Testis (tissue), 2 donors: Measurements from ENCODE around the gene SKAP1.

Source experiments
- POLR2A ChIP-seq: fragments of 450-650 bp; IDR thresholded peaks from one replicate; pipeline ENCODE4 v1.6.1; 2017; ENCODE audit warnings: antibody characterized with exemption, mild to moderate bottlenecking, moderate library complexity
- TF ChIP-seq, protein P1 (sequence below), 3 experiments: fragments of 450-650 bp in 2 of 3; fragments of 200-600 bp in 1 of 3; sonication (generic) in 1 of 3; IDR thresholded peaks; one replicate each; pipeline ENCODE4 v1.5.1; 2016 to 2019; ENCODE audit warnings: antibody characterized with exemption in 3 of 3, mild to moderate bottlenecking in 2 of 3, moderate library complexity in 1 of 3

DNA sequence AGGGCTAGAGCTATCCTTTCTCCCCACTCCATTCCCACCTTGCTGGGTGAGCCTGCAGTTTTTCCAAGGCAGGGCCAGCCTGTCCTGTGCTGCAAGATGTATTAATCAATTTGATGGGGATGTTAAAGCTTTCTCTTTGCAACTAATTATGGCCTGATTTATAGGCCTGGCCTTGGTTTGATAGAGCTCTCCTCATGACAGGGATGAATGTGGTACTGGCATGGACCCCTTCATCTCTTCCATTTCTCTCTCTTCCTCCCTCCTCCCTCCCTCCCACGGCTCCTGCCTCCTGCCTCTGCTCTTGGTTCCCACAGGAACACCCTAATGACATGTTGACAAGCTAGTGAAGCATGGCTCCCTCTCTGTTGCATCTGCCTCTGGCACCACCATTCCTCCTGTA lies 47.2 kb upstream of the SKAP1 start:
- TF ChIP-seq POLR2A: no peak
- TF ChIP-seq, protein P1, sequence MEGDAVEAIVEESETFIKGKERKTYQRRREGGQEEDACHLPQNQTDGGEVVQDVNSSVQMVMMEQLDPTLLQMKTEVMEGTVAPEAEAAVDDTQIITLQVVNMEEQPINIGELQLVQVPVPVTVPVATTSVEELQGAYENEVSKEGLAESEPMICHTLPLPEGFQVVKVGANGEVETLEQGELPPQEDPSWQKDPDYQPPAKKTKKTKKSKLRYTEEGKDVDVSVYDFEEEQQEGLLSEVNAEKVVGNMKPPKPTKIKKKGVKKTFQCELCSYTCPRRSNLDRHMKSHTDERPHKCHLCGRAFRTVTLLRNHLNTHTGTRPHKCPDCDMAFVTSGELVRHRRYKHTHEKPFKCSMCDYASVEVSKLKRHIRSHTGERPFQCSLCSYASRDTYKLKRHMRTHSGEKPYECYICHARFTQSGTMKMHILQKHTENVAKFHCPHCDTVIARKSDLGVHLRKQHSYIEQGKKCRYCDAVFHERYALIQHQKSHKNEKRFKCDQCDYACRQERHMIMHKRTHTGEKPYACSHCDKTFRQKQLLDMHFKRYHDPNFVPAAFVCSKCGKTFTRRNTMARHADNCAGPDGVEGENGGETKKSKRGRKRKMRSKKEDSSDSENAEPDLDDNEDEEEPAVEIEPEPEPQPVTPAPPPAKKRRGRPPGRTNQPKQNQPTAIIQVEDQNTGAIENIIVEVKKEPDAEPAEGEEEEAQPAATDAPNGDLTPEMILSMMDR (IDR thresholded peaks at IDR 0.05): no peak
